ENCODE results near the gene RNF212.
"Not testable (repeated sequence)": the region's sequence is repeated elsewhere in the genome, so short reads cannot be mapped to it uniquely, and the experiment has no call there.

RNF212 gene

GRCh38 chr4:1065732-1066131 is 47.6 kb downstream of the RNF212 start:
- DNase-seq (ENCODE audit: low spot score), result no peak

- no peak for DNase-seq (ENCODE audit: low spot score)
Measured at GRCh38 chr4:1062419-1062818, 50.9 kb downstream of the RNF212 start.

- no peak for DNase-seq (ENCODE audit: low spot score)
Measured at GRCh38 chr4:1061760-1062159, 51.6 kb downstream of the RNF212 start.

GRCh38 chr4:1061056-1061700 is 52.2 kb downstream of the RNF212 start:
- no peak for DNase-seq (ENCODE audit: low spot score)

GRCh38 chr4:1060621-1061020 is 52.7 kb downstream of the RNF212 start:
- DNase-seq (ENCODE audit: low spot score), result no peak

- no peak for DNase-seq (ENCODE audit: low spot score)
Measured at GRCh38 chr4:1060121-1060520, 53.2 kb downstream of the RNF212 start.

- no peak for DNase-seq (ENCODE audit: low spot score)
Measured at GRCh38 chr4:1058997-1059665, 54.2 kb downstream of the RNF212 start.

- no peak for DNase-seq (ENCODE audit: low spot score)
Measured at GRCh38 chr4:1058198-1058996, 55.0 kb downstream of the RNF212 start.

GRCh38 chr4:1057403-1057745 is 56.0 kb downstream of the RNF212 start:
- DNase-seq (ENCODE audit: low spot score), result no peak

- no peak for DNase-seq (ENCODE audit: low spot score)
Measured at GRCh38 chr4:1056671-1057402, 56.5 kb downstream of the RNF212 start.

GRCh38 chr4:1055721-1056590 is 57.4 kb downstream of the RNF212 start:
- DNase-seq (ENCODE audit: low spot score), result no peak

GRCh38 chr4:1055243-1055701 is 58.1 kb downstream of the RNF212 start:
- not testable (repeated sequence) for DNase-seq (ENCODE audit: low spot score)

- not testable (repeated sequence) for DNase-seq (ENCODE audit: low spot score)
Measured at GRCh38 chr4:1054696-1055242, 58.6 kb downstream of the RNF212 start.

GRCh38 chr4:1053891-1054290 is 59.5 kb downstream of the RNF212 start:
- DNase-seq (ENCODE audit: low spot score), result not testable (repeated sequence)

GRCh38 chr4:1053080-1053661 is 60.2 kb downstream of the RNF212 start:
- no peak for DNase-seq (ENCODE audit: low spot score)

GRCh38 chr4:1052231-1052671 is 61.1 kb downstream of the RNF212 start:
- DNase-seq (ENCODE audit: low spot score), result no peak

- no peak for DNase-seq (ENCODE audit: low spot score)
Measured at GRCh38 chr4:1051472-1051871, 61.9 kb downstream of the RNF212 start.

GRCh38 chr4:1050486-1051213 is 62.7 kb downstream of the RNF212 start:
- DNase-seq (ENCODE audit: low spot score), result no peak

GRCh38 chr4:1049591-1049905 is 63.8 kb downstream of the RNF212 start:
- DNase-seq (ENCODE audit: low spot score), result no peak
